Fibroblast of gingiva (primary cell): ENCODE data around the gene RIPOR3.
A peak's percentile ranks its signal among the peaks of the same experiment; 100 is the strongest.
"Not testable (repeated sequence)": the region's sequence is repeated elsewhere in the genome, so short reads cannot be mapped to it uniquely, and the experiment has no call there.

Experiments used
- DNase-seq: peaks from one replicate; pipeline ENCODE4 v3.0.0-alpha.2; 2011; ENCODE audit warnings: low read depth

RIPOR3 gene

DNA sequence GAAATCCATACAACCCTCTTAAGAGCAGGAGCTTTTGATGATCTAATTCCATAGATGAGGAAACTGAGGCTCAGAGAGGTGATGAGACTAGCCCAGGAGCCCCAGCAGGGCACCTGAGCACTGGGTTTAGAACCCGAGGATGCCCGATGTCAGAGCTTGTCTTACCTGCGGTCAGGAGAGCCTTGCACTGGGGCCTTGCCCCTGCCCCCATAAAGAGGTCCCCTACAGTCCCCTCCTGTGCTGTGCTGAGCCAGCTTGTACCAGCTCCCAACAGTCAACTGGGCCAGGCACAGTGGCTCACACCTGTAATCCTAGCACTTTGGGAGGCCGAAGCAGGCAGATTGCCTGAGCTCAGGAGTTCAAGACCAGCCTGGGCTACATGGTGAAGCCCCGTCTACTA is 58.6 kb downstream of the RIPOR3 start:
- DNase-seq = no peak

DNA sequence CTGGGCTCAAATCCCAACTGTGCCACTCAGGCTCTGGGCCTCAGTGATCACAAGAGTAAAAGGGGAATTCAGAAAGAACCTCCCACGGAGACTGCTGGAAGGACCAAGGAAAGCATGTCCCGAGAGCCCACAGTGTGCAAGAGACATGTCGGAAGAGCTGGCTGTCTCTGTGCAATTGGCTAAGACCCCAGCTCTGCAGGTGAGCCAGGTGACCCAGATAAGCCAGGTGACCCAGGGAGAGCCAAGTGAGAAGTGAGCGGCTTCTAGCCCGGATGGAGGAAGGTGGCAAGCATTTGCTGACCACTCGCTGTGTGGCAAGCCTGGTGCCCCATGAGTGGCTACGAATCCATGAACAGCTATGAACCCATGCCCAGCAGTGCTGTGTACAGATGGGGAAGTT is 59.1 kb downstream of the RIPOR3 start:
- no peak for DNase-seq

DNA sequence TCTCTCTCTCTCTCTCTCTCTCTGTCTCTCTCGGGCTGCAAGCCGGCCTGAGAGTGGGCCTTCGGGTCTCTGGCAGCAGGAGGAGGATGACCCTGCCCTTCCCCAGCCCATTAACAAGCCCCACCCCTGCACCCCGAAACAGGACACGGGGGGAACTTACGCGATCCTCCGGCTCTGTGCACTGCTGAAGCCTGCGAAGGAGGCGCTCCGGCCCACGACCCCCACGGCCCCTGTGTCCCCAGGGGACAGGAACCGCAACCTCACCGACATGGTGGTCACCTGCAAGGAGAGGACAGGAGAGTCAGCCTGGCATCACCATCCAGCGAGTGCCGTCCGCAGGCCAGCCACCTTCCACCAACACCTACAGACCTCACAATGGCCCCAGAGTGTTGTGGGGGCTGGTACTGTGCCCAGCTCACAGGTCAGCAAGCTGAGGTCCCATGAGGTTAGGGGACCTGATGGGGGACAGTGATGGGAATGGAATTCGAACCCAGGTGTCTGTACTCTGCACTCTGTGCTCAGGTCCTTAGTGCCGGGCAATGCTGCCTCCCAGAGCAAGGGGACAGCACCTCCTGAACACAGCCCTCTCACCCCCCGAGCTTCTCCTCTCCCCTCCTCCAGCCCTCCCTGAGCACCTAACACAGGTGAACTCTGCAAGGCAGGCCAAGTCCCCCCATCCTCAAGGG is 60.6 kb downstream of the RIPOR3 start:
- no peak for DNase-seq

DNA sequence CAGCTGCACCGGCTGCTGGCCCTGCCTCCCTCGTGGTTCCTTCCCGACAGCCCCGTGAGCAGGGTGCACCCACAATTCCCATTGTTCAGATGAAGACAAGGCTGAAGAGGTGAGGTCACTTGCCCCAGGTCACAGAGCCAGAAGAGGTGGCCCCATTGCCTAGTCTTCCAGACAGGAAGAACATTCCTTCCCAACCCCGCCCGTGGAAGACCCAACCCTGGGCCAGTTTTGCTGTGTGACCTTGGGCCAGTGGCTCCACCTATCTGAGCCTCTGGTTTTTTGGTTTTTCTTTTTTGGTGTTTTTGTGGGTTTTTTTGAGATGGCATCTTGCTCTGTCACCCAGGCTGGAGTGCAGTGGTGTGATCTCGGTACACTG is 61.7 kb downstream of the RIPOR3 start:
- DNase-seq = no peak

DNA sequence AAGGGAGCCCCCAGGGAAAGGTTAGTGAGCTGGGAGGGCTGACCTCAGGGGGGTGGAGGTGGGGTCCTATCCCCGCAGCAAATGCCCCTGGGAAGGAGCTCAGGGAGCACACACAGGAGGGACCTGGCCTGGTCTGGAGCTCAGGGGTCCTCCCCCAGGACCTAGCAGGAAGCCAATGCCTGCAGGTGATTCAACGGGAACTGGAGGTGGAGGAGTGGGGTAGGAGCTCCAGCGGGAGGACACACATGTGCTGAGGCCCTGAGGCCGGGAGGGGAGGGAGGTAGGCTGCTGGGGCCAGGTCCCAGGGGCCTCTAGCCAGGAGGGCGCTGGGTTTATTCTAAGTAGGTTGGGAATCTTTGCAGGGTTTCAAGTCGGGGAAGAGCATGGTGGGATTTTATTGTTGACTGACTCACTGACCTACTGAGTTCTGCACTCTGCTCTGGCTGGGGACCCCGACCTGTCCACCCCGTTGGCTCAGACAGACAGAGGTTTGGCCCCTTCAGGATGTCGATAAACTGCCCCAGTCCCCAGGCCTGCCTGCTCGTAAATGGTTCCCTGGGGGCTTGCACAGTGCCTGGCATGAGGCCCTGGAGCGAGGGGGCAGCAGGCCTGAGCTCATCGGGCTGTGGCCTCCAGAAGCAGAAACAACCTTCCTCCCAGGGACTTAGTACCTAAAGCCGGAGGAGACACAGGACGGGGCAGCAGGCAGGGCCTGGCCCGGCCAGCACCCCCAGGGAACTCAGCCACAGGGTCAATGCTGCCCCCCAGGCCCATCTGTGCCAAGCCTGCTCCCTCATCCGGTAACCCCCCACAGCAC is 62.3 kb downstream of the RIPOR3 start:
- no peak for DNase-seq

DNA sequence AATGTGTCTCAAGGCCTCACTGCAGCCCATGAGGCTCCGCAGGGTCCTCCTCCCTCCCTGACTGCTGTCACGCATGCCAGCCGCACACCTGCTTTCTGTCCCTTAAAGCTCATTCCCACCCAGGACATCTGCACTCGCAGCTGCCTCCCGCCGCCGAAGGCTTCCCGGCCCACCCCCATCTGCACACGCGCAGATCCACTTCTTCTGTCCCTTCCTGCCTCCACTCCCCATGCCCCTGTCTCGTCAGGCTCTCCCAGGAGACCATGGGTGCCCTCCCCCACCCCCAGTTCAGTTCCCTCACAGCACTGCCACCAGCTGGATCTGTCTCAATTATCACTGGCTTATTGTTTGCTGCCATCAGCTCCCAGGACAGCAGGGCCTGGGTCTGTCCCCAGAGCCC is 63.0 kb downstream of the RIPOR3 start:
- no peak for DNase-seq

DNA sequence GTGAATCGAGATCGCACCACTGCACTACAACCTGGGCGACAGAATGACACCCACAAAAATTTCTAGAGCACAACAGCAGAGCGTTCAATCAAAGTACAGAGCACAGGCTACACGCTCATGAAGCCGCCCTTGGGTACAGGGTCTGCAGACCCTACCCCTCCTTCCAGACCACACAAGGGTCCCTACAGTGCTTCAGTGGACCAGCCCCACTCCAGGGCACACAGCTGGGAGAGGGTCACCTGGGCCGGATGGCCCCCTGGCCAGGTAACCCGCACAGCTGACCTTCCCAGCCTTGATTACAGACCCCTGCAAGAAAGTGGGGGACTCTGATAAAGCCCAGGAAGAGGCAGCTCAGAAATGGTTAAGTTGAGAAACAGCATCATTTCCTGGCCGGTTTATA is 63.6 kb downstream of the RIPOR3 start:
- DNase-seq = no peak

DNA sequence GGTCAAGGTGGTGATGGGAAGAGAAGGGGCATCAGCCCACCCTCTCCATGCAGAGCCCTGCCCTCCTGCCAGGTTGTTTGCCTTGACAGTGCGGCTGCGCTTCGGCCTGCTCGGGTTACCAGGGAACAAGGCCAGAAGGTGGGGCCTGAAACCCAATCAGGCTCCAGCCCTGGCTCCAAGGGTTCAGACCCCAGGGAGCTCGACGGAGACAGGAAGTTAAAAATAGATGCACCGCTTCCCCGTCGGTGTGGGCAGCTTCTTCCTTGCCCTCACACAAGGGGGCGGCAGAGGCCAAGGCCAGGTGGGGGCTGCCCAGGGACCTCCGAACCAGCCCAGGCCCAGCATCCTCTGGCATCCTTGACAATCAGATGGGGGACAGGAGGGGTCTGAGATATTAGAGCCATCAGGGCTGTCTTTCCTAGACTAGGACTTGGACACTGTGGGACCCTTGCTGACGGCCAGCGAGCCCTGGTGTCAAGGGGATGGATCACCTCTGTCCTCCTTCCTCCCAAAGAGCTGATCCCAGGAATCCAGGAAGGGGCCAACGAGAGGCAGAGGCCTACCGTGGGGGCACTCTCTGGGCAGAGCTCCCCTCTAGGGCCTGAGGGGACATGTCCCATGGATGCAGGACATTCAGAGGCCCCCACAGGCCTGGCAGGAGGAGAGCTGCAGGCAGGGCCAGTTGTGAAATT is 65.2 kb downstream of the RIPOR3 start:
- DNase-seq = peak; percentile 75

DNA sequence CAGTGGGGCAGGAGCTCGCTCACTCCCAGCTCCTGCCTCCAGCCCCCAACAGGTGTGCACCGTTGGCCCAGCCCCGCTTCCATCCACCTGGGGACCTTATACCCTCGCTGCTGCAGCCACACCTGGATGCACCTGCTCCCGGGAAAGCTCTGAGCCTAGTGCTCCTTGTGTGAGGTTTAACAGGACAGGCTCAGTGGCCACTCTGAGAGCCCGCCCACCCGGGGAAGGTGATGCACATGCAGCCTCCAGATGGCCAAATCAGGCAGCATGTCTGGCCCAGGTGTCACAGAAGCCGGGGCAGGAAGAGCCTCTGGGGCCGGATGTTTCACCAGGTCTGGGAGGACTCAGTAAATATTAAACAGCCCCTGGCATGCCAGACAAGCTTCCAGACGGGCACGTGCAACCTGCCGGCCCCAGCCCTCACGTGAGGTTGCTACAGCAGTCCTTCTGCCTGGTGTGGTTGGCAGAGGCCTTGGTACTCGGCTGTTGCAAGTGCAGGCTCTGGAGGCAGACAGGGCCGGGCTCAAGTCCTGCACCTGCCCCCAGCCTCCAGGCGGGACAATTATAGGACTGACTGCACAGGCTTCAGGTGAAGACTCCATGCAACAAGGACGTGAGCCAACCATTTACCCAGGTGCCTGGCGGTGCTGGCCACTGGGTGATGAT is 66.9 kb downstream of the RIPOR3 start:
- no peak for DNase-seq

DNA sequence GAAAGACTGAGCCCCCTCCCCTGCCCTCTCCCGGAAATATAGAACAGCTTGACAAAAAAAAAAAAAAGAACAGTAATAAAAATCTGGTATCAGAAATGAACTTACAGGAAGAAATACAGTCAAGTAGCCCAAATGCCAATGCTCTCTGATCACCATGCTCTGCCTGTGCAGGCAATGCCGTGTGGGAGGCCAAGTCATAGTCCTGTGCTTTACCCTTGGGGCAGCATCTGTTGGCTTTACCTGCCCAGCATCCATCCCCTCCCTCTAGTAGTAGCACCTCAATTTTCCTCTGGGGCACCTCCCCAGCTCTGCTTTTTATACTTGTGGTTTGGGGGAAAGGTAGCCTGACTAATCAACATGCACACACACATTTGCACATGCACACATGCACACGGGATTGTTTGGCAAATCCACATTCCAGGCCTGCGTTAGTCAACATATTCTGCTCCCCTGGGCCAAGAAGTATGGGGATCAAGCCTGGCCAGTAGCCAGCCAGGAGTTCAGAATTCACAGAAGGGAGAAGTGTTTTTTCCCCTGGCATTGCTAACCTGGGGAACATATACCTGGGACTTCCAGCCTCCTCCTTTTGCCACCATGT is 70.2 kb downstream of the RIPOR3 start:
- DNase-seq = no peak

DNA sequence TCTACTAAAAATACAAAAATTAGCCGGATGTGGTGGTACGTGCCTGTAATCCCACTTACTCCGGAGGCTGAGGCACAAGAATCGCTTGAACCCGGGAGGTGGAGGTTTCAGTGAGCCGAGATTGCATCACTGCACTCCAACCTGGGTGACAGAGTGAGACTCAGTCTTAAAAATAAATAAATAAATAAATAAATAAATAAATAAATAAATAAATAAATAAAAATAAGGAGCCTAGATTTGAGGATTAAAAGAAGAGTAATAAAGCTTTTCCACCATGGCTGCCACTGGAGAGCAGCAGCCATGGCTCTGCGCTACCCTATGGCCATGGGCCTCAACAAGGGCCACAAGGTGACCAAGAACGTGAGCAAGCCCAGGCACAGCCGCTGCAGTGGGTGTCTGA is 70.9 kb downstream of the RIPOR3 start:
- DNase-seq = not testable (repeated sequence)

DNA sequence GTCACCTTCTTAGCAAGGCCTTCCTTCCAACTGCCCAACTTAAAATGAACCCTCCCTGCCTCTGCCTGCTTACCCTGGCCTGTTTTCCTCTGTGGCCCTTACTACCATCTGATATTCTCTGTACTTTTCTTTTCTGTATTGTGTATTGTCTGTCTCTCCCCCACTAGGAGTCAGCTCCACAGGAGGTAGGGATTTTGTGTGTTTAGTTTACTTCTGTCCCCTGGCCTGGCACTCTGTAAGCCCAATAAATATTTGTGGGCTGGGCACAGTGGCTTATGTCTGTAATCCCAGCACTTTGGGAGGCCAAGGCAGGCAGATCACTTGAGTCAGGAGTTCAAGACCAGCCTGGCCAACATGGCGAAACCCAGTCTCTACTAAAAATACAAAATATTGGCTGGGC is 72.8 kb downstream of the RIPOR3 start:
- DNase-seq = no peak

DNA sequence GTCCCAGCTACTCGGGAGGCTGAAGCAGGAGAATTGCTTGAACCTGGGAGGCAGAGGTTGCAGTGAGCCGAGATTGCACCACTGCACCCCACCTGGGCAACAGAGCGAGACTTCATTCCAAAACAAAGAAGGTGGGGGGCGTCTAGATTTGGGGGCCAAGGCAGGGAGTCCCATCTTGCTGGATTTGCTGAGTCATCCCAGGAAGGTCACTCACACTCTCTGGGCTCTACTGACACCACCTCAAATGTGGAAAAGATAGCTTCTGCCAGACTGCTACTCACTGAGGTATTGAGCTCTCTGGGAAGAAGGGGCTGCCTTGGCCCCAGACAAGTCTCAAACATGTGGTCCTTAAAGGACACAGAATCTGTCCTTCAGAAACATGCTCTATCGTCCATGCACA is 74.3 kb downstream of the RIPOR3 start:
- no peak for DNase-seq

DNA sequence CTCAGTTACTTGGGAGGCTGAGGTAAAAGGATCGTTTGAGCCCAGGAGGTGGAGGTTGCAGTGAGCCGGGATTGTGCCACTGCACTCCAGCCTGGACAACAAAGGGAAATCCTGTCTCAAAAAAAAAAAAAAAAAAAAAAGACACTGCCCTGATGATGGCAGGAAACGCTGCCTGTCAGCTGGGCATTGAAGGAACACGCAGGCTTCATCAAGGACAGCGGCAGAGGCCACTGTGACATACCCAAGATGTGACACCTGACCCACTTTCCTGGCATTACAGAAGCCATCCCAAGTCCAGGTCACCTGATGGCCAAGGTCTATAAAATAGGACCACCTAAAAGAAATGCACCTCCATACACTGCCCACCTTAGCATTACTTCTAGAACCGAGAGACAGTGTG is 75.9 kb downstream of the RIPOR3 start:
- no peak for DNase-seq

DNA sequence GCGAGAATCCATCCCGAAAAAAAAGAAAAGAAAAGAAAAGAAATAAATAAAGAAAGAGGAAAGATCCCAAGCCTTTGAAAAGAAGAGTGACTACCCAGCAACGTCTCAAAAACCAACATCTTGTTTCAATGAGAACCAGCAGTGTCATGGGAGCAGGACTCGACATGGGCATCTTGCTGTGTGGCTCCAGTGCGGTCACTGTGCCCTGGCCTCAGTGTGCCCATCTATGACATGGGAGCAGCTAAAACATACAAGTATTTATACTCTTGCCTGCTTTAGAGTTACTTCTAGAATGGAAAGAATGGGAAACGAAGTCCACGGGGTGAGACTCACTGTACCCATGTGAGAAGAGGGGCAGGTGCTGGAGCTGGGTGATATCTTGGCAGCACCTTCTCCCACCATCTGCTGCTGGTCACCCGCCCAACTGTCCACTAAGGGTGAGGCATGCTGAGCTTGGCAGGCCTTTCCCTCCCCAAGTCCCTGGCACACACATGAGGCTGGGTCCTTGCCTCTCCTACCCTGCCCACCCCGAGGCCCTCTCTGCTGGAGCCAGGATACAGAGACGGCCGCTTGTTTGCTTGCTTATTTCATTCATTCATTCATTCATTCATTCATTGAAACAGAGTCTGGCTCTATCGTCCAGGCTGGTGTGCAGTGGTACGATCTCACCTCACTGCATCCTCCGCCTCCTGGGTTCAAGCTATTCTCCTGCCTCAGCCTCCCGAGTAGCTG is 77.7 kb downstream of the RIPOR3 start:
- DNase-seq = no peak

DNA sequence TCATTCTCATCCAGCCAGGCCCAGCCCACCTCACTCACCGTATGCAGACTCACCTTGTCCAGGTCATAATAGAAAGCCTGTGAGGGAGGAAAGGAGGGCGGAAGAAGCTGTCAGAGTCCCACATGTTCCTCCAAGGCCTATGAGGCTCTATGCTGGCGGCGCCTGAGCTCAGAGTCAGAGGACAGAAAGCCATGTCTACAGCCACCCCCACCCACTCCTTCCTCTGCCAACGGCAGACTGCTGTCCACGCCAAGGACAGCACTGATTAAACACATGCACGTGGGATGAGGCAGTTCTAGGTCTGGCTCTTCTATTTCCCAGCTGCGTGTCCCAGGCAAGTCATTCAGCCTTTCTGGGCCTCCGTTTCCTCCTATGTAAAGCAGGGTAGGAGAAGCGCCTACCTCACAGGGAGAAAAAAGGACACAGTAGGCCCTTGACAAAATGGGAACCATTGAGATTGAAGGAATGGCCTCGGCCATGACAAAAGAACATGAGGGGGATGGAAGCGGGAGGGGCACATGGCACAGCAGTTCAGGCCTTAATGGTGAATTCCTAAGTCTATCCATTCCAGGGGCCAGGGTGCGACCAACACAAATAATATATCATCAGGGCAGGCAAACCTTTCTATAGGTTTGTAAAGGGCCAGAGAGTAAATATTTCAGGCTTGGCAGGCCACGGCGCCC is 80.1 kb downstream of the RIPOR3 start:
- no peak for DNase-seq

DNA sequence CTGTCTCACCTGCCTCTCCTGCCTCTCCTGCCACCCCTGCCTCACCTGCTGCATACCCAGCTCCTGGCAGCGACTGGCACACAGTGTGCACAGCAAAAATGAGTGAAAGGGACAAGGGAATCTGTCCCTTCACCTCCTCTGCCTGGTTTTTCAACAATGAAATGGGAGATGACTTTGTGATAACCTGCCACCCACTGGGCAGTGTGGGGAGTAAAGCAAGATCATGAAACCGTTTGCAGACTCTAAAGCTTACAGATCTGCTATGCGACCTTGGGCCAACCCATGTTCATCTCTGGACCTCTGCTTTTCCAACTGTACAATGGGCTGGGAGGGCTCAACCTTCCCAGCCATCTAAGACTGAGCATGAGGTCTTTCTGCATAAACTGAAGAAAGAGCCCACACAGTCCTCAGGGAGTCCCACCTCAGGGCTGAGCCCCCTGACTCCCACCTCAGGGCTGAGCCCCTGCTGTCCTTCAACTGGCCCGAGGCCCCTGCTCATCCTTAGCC is 81.1 kb downstream of the RIPOR3 start:
- no peak for DNase-seq

DNA sequence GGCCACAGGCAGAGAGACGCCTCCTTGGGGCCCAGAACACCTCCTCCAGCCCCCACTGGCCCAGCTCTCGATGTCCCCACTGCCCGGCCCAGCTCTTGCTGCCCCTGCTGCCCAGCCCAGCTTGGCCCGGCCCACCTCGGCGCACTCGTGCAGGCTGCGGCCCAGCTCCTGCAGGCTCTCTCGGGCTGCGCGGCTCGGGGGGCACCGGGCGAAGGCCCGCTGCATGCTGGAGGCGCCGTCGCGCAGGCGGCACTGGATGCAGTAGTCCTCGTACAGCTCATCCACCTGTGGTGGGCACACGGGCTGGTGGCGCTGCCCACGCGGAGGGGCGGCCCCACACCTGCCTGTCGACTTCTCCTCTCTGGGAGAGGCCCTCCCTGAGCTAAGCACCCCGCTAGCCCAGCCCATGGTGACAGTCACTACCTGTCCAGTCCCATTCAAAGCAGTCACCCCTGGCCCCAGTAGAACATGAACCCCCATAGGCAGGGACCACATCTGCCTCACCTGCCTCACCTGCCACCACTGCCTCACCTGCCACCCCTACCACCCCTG is 81.8 kb downstream of the RIPOR3 start:
- DNase-seq = no peak

DNA sequence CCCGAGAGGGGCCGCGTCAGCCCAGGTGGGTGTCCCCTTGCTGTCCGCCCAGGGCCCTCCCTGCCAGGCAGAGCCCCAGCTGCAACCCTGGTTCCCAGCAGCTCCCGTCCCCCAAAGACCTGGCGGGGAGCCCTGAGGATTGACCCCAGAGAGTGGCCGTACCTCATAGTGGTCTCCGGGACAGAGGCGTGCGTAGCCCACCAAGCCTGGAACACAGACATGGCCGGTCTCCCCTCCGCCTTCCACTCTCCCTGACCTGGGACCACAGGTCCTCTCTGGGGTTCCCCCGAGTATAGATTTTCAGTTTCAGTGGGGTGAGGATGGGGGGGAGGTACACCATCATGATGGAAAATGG is 82.6 kb downstream of the RIPOR3 start:
- DNase-seq = no peak
